Activated CD4-positive, alpha-beta T cell treated with anti-CD3 and anti-CD28 coated beads, Interleukin-2, amount 50 U/mL, for 24 hours (primary cell): ENCODE measurements around the gene FRS2.
"Not testable (repeated sequence)": the region's sequence is repeated elsewhere in the genome, so short reads cannot be mapped to it uniquely, and the experiment has no call there.

Experiments used
- DNase-seq, 2 donors: peaks; one replicate each; pipeline ENCODE4 v3.0.0-alpha.2; 2020; ENCODE audit warnings: low read depth in 1 of 2, low spot score in 1 of 2

The FRS2 gene

GRCh38 chr12:69470189-69471075, at the start of gene FRS2:
Gene FRS2, plus strand, starts transcription at chr12:69470388. Its CDS starts 98,643 bp downstream, at chr12:69569031.
- DNase-seq = peak; percentile 67 to 82

GRCh38 chr12:69421548-69421947, 48.6 kb upstream of the FRS2 start:
- DNase-seq = no peak

- DNase-seq = no peak
These were observed 46.9 kb upstream of the FRS2 start for GRCh38 chr12:69423037-69423905.

- DNase-seq = no peak
These were observed 44.8 kb upstream of the FRS2 start for GRCh38 chr12:69425417-69425816.

- DNase-seq = no peak
These were observed 41.7 kb upstream of the FRS2 start for GRCh38 chr12:69428351-69429073.

GRCh38 chr12:69430942-69431590, 39.1 kb upstream of the FRS2 start:
- no peak for DNase-seq

- no peak for DNase-seq
These were observed 38.5 kb upstream of the FRS2 start for GRCh38 chr12:69431591-69432222.

GRCh38 chr12:69433653-69434052, 36.5 kb upstream of the FRS2 start:
- DNase-seq = no peak

- no peak for DNase-seq
These were observed 34.5 kb upstream of the FRS2 start for GRCh38 chr12:69435644-69436043.

- DNase-seq = no peak
These were observed 33.1 kb upstream of the FRS2 start for GRCh38 chr12:69437073-69437472.

GRCh38 chr12:69438539-69438938, 31.6 kb upstream of the FRS2 start:
- DNase-seq = no peak

GRCh38 chr12:69440016-69440415, 30.2 kb upstream of the FRS2 start:
- DNase-seq = no peak

- DNase-seq = no peak
These were observed 29.3 kb upstream of the FRS2 start for GRCh38 chr12:69440886-69441285.

GRCh38 chr12:69442894-69443293, 27.3 kb upstream of the FRS2 start:
- DNase-seq = no peak

- no peak for DNase-seq
These were observed 26.3 kb upstream of the FRS2 start for GRCh38 chr12:69443916-69444315.

- DNase-seq = no peak
These were observed 22.3 kb upstream of the FRS2 start for GRCh38 chr12:69447892-69448291.

GRCh38 chr12:69452598-69453132, 17.5 kb upstream of the FRS2 start:
- DNase-seq = not testable (repeated sequence)

- DNase-seq = no peak
These were observed 13.9 kb upstream of the FRS2 start for GRCh38 chr12:69456239-69456638.

GRCh38 chr12:69457433-69457832, 12.8 kb upstream of the FRS2 start:
- DNase-seq = no peak

- no peak for DNase-seq
These were observed 10.7 kb upstream of the FRS2 start for GRCh38 chr12:69459477-69459876.
